PC-9 (cell line): ENCODE data around the gene AKTIP.

Experiments used
- EZH2 ChIP-seq: fragments of 200-600 bp; sonication (generic); IDR thresholded peaks from 2 replicates; pipeline ENCODE4 v1.8.0; 2017; ENCODE audit warnings: antibody characterized with exemption, low read depth
- TF ChIP-seq, protein P1 (sequence below): fragments of 200-600 bp; sonication (generic); conservative IDR thresholded peaks from 2 replicates; pipeline ENCODE4 v1.6.1; 2017; ENCODE audit warnings: mixed run types, antibody characterized with exemption, mild to moderate bottlenecking, moderate library complexity

DNA sequence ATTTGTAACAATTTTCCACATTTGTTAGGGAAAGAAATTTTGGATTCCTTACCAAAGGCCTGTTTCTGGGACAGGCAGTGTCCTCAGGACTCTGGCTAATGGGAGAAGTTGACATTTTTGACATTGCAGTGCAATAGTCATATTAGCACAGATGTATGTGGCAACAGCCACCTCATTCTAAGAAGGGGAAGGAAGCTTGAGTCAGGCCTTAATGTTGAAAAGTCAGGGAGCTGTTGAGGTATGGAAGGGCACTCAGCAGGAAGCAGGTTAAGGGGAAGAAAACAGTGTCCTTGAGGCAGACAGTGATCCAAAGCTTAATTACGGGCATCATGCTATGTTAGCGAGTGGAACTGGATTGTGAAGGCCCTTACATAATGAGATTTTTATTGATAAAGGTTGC, 20.9 kb downstream of the AKTIP start:
- no peak for TF ChIP-seq EZH2
- TF ChIP-seq, protein P1, sequence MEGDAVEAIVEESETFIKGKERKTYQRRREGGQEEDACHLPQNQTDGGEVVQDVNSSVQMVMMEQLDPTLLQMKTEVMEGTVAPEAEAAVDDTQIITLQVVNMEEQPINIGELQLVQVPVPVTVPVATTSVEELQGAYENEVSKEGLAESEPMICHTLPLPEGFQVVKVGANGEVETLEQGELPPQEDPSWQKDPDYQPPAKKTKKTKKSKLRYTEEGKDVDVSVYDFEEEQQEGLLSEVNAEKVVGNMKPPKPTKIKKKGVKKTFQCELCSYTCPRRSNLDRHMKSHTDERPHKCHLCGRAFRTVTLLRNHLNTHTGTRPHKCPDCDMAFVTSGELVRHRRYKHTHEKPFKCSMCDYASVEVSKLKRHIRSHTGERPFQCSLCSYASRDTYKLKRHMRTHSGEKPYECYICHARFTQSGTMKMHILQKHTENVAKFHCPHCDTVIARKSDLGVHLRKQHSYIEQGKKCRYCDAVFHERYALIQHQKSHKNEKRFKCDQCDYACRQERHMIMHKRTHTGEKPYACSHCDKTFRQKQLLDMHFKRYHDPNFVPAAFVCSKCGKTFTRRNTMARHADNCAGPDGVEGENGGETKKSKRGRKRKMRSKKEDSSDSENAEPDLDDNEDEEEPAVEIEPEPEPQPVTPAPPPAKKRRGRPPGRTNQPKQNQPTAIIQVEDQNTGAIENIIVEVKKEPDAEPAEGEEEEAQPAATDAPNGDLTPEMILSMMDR: no peak
